Cortex of kidney (tissue), 1 donor: ENCODE measurements around the gene PLSCR2.
"Not testable (repeated sequence)": the region's sequence is repeated elsewhere in the genome, so short reads cannot be mapped to it uniquely, and the experiment has no call there.

Experiments
- DNase-seq: peaks from one replicate; lab custom pipeline; 2025; lab: John Stamatoyannopoulos, UW

The PLSCR2 gene

DNA sequence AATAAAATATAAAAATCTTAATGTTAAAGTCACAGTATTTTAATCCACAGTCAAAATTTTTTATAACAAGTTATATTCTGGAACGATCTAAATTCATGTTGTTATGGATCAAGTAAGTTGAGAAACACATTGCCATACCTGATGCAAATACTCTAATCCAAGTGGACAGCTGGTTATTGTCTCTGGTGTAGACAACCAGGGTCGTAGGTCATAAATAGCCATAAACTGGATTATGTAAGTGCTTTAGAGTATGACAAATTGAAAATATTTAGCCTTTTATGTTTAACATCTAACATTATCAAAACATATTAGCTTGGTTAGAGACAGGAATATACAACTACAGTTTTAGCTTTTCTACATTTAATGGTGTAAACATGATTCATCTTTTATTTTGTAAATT lies 53.0 kb downstream of the PLSCR2 start:
- DNase-seq, result no peak

DNA sequence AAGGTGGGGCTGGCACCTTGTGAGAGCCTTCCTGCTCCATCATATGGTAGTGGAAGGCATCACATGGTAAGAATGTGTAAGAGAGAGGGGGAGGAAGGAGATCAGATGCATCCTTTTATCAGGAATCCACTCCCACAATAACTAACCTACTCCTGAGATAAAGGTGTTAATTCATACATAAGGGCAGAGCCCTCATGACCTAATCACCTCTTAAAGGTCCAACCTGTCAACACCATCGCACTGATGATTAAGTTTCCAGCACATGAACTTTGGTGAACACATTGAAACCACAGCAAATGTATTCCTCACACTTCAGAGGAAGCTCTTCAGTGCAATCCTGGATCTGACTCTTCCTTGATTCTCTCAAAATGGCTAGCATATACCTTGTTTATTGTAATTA lies 55.4 kb downstream of the PLSCR2 start:
- no peak for DNase-seq

DNA sequence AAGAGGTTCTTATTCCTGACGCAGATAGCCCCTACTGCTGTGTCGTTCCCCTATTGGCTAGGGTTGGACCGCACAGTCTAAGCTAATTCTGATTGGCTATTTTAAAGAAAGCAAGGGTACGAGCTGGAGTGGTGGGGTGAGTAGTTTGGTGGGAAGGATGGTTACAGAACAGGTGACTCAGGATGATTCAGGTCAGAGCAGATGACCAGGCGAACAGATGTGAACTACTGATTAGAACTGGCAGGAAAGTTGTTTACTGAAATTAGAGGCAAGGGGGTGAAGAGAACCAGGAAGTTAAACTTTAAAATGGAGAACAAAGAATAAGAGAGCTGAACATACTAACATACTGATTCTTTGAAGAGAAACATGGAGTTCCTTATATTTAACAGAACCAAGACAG lies 56.6 kb downstream of the PLSCR2 start:
- not testable (repeated sequence) for DNase-seq

DNA sequence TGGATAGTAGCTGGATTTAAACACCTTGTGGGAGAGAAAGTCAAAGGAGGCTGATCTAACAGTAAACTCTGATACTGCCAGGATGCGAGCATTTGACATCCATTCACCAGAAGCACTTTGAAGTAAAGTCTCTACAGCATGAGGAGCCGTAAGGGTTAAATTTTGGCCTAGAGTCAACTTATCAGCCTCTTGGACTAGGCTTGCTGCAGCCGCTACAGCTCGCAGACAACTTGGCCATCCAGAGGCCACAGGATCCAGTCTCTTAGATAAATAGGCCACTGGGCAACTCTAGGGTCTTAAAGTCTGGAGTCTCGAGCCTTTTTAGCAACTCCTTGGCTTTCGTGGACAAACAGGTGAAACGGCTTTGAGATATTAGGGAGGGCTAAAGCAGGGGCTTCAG lies 61.4 kb downstream of the PLSCR2 start:
- no peak for DNase-seq

DNA sequence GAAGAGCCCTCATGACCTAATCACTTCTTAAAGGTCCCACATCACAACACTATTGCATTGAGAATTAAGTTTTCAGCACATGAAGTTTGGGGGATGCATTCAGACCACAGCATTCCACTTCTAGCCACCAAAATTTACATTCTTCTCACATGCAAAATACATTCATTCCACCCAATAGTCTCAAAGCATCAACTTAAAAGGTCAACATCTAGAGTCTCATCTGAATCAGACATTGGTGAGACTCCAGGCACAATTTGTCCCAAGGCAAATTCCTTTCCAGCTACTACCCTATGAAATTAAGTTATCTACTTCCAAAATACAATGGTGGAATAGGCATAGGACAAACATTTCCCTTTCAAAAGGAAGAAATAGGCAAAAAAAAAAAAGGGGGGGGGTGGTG lies 64.9 kb downstream of the PLSCR2 start:
- DNase-seq, result no peak

DNA sequence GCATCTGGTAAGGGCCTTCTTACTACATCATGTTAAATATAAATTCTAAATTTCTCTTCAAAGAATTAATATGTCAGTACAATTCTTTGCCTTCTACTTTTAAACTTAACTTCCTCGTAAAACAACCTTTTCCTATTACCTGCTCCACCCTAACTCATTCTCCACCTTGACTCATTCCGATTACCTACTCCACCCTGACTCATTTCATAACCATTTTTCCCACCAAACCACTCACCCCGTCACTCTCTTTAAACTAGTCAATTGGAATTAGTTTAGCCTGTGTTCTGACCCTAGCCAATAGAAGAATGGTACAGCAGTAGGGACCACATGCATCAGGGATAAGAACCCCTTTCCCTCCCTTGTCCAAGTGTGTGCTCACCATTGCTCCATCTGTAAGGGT lies 65.6 kb downstream of the PLSCR2 start:
- no peak for DNase-seq

DNA sequence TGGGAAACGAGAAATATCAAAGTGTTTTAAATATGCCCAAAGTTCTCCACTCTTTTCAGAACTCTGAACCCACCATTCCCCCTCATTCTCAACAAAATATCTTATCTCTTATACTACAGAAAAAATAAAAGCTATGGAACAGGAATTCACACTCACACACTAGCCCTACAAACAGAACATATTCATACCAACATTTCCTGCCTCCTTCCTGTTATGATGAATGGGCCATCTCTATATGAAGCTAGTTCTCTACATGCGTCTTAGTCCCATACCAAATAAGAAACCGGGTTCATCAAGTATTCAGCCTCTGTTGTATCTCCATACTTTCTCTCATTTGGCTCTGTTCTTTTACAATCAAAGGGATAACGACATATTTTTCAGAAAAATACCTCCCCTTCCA lies 72.6 kb downstream of the PLSCR2 start:
- no peak for DNase-seq

DNA sequence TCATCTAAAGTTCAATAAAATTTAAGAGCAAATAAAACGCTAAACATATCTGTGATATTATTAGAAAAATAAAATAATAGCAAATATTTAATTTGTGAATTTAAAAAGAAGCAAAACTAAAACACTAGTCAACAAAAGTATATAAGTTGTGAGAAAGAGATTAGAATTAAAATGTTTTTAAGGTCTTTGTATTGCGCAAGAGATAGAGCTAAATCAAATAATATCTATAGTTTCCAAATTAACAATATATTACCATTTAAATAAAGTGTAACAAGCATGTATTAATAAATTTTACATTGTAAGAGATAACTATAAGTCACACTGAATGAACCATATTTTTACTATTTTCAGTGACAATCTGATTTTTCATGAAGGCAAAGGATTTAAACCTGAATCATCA lies 74.2 kb downstream of the PLSCR2 start:
- no peak for DNase-seq

DNA sequence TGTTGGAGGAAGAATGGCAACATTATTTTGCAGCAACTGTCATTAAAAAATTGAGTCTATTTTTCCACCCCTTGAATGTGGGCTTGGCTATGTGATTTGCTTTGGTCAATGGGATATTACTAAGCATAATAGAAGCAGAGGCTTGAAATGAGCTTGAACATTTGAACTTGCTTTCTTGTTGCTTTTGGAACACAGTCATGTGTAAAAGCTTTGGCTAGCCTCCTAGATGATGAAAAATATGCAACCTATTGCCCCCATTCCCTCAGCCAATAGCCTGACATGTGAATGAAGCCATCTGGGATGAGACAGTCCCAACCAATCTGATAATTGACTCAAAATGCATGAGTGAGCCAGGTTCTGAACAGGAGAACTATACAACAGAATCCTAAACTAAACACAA lies 78.4 kb downstream of the PLSCR2 start:
- no peak for DNase-seq

DNA sequence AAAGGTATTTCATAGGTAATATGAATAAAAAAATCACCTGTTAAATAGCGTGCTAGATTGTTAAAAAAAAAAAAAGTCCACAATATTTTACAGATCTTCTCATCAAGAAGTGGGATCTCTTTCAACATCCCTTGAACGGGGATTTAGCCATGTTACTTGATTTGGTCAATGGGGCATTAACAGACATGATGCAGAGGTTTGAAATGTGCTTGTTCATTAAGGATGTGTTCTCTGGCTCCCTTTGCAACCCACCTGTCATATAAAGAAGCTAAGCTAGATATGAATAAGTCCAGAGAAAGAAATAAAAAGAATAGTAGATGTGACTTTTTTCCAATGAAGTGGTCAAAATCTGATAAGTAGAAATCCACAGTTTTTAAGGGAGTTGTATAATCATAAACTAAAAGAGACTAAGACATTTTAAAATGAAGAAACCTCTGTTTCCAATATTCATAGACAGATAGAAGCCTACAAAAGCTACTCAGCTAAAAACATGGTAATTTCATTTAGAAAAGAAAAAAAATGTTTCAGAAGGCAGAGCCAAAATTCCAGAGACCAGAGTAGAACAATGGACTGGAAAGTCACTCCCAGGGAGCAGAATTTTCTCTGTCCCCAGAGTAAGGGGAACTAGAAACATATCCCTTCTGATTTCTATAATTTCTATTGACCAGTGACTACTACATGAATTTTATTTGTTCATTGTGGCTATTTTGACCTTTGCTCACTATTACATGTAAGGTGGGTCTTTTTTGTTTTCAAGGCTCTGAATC lies 79.2 kb downstream of the PLSCR2 start:
- DNase-seq, result no peak

DNA sequence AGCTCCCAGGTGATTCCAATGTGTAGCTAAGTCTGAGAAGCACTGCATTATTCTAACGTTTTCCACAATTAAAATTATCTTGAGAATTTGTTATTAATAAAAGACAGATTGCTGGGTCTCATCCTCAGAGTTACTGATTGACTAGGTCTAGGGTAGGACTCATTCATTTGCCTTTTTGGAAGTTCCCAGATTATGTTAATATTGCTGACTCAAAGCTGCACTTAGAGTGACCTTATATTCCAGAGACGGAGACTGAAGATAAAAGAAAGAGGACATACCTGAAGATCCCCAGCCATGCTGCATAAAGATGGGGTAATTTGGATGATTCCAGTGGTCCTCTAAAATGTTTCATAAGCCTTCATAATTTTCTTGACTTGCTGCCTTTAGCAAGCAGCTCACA lies 81.8 kb downstream of the PLSCR2 start:
- DNase-seq, result no peak

DNA sequence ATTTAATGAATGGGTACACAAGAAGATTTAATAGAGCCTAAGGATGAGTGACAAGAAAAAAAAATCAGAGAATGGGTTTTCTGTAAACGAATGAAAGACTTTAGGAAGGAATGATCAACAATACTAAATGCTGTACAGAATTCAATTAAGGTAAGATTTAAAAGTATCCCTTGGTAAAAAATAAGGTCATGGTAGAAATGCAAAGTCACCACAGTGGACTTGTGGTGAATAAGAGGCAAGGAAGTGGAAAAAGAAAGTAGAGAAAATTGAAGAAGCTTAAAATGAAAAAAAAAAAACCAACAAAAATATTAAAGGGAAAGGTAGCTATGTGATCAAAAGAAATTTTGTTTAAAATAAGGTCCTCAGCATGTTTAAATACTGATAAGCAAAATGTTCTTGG lies 82.4 kb downstream of the PLSCR2 start:
- DNase-seq, result no peak

DNA sequence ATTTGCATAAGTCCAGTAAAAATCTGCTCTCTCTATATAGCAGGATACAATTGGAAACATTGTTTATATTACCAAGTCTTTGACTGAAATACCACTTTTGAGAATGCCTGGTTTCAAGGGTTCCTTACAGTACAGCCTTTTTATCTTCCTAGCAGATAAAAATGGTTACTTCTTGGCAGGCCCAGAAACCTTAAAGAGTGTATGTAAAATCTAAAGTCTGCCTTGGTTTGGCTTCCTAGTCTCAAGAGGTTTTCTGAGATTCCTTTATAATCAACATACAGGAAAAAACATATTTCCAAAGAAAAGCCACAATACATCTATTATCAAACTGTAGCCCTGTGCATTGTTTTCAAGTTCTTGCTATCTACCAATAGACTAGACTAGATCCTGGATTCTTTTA lies 84.6 kb downstream of the PLSCR2 start:
- no peak for DNase-seq
